Measurements from ENCODE around the gene DSCAM.

DSCAM gene

GRCh38 chr21:40566486-40566885 is 280.5 kb downstream of the DSCAM start:
- Mint-ChIP-seq H3K27me3 (no peaks in the 10 kb centered on the region), H3K9me3 (peaks cover 18 to 24% of the 10 kb centered on the region in 2 donors), H3K27ac (no peak overlapping the region), H3K4me1 (no peaks in the 10 kb centered on the region), H3K4me3 (no peak overlapping the region)
- no peak for DNase-seq
- ATAC-seq, result no peak

- H3K9me3 Mint-ChIP-seq, result peaks cover 9 to 10% of the 10 kb centered on the region in 2 donors
- no peak for DNase-seq
- H3K27me3 Mint-ChIP-seq, result no peaks in the 10 kb centered on the region
- H3K27ac Mint-ChIP-seq, result no peak overlapping the region
- ATAC-seq, result no peak
- no peak overlapping the region for H3K4me3 Mint-ChIP-seq
- no peaks in the 10 kb centered on the region for H3K4me1 Mint-ChIP-seq
Observed at GRCh38 chr21:40564318-40564717, 282.6 kb downstream of the DSCAM start.

GRCh38 chr21:40563900-40564299 is 283.1 kb downstream of the DSCAM start:
- DNase-seq, result no peak
- Mint-ChIP-seq H3K27me3 (no peaks in the 10 kb centered on the region), H3K4me1 (no peaks in the 10 kb centered on the region), H3K4me3 (no peak overlapping the region), H3K27ac (no peak overlapping the region), H3K9me3 (peaks cover 8 to 10% of the 10 kb centered on the region in 2 donors)
- no peak for ATAC-seq

DNA sequence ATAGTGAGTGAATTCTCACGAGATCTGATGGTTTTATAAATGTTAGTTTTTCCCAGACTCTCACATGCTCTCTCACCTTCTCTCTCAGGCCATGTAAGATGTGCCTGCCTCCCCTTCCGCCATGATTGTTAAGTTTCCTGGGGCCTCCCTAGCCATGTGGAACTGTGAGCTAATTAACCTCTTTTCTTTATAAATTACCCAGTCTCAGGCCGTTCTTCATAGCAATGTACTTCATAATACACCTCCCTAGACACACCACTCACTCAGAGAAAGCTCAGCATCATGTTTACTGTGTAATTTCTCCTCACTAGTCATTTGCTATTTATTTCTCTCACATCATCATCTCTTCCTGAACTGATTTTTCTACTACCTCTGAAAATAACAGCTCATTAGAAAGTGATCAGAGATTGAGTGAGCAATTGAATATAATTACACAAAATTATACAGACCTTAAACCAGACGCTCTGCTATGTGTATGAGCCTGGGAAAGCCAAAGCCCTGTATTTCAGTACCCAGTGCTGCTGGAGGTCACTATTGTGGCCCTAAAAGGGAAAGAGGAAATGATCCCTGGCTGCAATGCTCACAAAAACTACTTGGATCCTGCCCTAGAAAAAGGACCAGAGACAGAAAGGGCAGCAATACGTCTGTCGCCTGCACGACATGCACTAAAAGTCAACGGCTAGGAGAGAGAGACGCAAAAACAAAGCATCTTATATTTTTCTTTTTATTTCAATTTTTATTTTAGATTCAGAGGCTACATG is 284.5 kb downstream of the DSCAM start:
- H3K9me3 Mint-ChIP-seq, result peaks cover 8 to 10% of the 10 kb centered on the region in 2 donors
- H3K4me1 Mint-ChIP-seq, result no peaks in the 10 kb centered on the region
- DNase-seq, result no peak
- ATAC-seq, result no peak
- H3K27ac Mint-ChIP-seq, result no peak overlapping the region
- H3K4me3 Mint-ChIP-seq, result no peak overlapping the region
- no peaks in the 10 kb centered on the region for H3K27me3 Mint-ChIP-seq

GRCh38 chr21:40556442-40556968 is 290.5 kb downstream of the DSCAM start:
- ATAC-seq (no peak), DNase-seq (no peak)
- H3K4me1 Mint-ChIP-seq, result no peaks in the 10 kb centered on the region
- H3K9me3 Mint-ChIP-seq, result peaks cover 0 to 4% of the 10 kb centered on the region in 2 donors
- H3K4me3 Mint-ChIP-seq, result no peak overlapping the region
- no peaks in the 10 kb centered on the region for H3K27me3 Mint-ChIP-seq
- no peak overlapping the region for H3K27ac Mint-ChIP-seq

DNA sequence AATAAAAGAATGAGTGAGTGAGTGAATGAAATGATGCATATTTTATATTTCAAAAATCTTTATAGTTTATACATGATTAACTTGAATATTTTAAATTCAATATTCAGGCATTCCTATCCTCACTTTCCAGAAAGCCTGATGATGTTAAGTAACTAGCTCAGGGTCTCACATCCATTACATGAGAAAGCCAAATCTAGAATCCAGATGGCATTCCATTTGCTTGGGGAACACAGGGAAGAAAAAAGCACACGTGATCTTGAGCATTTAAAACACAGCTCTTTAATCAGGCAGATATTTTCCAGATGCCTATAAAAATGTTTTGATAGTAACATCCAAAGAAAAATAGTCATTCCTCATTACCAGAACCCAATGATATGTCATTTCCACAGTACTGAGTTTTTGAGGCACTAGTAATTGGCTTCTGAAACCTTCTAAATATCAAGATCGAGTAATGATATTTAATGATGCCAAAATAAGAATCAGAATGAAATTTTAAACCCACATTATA is 291.9 kb downstream of the DSCAM start:
- Mint-ChIP-seq H3K4me3 (no peak overlapping the region), H3K27ac (no peak overlapping the region), H3K27me3 (no peaks in the 10 kb centered on the region), H3K4me1 (no peaks in the 10 kb centered on the region), H3K9me3 (peaks cover 4 to 9% of the 10 kb centered on the region in 2 donors)
- ATAC-seq (no peak), DNase-seq (no peak)

- DNase-seq (no peak), ATAC-seq (no peak)
- H3K27me3 Mint-ChIP-seq, result no peaks in the 10 kb centered on the region
- peaks cover 4 to 9% of the 10 kb centered on the region in 2 donors for H3K9me3 Mint-ChIP-seq
- H3K4me1 Mint-ChIP-seq, result no peaks in the 10 kb centered on the region
- H3K27ac Mint-ChIP-seq, result no peak overlapping the region
- H3K4me3 Mint-ChIP-seq, result no peak overlapping the region
Observed at GRCh38 chr21:40553781-40554180, 293.2 kb downstream of the DSCAM start.

DNA sequence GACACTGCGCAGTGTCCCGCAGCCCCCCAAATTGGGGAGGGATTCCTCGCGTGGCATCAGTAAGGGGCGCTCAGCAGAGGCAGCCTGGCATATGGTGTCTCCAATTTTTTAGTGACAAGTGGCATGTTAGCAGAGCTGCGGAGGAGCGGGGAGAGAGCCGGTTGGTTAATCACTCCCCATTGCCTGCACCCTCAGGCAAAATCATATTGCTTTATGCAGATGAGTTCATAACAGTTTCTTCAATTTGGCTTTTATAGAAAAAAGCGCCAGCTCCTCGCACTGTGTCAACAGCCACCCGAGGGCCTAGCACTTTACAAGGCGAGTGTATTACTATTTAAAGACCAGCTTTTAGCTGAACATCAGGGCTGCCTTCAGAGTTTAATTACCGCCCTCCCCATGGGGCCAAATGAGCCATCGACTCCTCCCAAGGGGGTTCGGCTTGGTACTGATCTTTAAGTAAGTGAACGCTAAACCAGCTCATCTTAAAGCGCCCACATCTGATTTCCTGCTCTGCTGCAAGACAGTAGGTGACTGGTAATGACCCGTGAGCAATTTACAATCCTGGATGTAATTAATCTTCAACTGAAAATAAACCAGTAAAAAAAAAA is 298.9 kb downstream of the DSCAM start:
- no peak for DNase-seq

GRCh38 chr21:40546647-40547046 is 300.3 kb downstream of the DSCAM start:
- Mint-ChIP-seq H3K4me3 (no peak overlapping the region), H3K9me3 (peaks cover 9 to 18% of the 10 kb centered on the region in 2 donors), H3K27ac (no peak overlapping the region), H3K27me3 (no peaks in the 10 kb centered on the region), H3K4me1 (no peaks in the 10 kb centered on the region)
- no peak for ATAC-seq
- no peak for DNase-seq

More for the DNA sequence above, 298.9 kb downstream of the DSCAM start:
- H3K27ac Mint-ChIP-seq, result no peak overlapping the region
- H3K4me3 Mint-ChIP-seq, result no peak overlapping the region
- peaks cover 9 to 18% of the 10 kb centered on the region in 2 donors for H3K9me3 Mint-ChIP-seq
- no peaks in the 10 kb centered on the region for H3K4me1 Mint-ChIP-seq
- H3K27me3 Mint-ChIP-seq, result no peaks in the 10 kb centered on the region
- no peak for ATAC-seq

DNA sequence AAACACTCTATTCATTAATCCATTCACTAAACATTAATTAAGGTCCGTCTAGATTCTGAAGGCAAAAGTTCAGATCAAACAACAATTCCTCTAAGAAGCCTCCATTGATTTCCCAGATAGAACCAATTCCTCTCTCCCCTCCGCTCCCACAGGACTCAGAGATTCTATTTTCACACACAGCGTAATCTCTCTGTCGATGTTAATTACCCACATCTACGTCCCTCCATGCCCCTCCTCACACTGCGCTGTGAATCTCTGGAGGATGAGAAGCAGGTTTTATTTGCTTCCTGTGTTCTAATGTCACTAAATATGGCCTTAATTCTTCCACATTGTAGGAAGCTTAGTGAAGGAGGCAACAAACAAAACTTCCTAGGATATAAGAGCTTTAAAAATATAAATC is 306.7 kb downstream of the DSCAM start:
- H3K9me3 Mint-ChIP-seq, result peaks cover 9 to 15% of the 10 kb centered on the region in 2 donors

DNA sequence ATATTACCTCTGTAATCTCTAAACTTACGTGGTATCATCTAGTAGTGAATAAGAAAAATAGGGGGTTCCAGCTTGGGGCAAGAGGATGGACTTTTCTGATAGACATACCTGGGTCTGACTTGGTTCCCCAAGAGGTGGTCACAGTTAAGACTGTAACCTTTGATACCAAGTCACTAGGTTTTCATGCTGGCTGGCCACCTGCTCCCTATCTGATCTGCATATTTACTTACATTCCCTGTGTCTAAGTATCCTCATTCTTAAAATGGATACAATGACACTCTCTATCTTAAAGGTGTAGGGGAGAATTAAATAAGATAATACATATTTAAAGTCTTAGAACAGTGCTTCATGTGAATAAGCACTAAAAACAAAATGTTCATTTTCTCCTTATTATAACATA is 312.1 kb downstream of the DSCAM start:
- ATAC-seq (no peak), DNase-seq (no peak)
- no peak overlapping the region for H3K27ac Mint-ChIP-seq
- no peak overlapping the region for H3K4me3 Mint-ChIP-seq
- no peaks in the 10 kb centered on the region for H3K4me1 Mint-ChIP-seq
- peaks cover 12% of the 10 kb centered on the region for H3K27me3 Mint-ChIP-seq
- H3K9me3 Mint-ChIP-seq, result peaks cover 0 to 27% of the 10 kb centered on the region in 2 donors

More for the DNA sequence above, 306.7 kb downstream of the DSCAM start:
- DNase-seq, result no peak
- Mint-ChIP-seq H3K4me3 (no peak overlapping the region), H3K27me3 (no peaks in the 10 kb centered on the region), H3K4me1 (no peaks in the 10 kb centered on the region), H3K27ac (no peak overlapping the region)
- no peak for ATAC-seq

DNA sequence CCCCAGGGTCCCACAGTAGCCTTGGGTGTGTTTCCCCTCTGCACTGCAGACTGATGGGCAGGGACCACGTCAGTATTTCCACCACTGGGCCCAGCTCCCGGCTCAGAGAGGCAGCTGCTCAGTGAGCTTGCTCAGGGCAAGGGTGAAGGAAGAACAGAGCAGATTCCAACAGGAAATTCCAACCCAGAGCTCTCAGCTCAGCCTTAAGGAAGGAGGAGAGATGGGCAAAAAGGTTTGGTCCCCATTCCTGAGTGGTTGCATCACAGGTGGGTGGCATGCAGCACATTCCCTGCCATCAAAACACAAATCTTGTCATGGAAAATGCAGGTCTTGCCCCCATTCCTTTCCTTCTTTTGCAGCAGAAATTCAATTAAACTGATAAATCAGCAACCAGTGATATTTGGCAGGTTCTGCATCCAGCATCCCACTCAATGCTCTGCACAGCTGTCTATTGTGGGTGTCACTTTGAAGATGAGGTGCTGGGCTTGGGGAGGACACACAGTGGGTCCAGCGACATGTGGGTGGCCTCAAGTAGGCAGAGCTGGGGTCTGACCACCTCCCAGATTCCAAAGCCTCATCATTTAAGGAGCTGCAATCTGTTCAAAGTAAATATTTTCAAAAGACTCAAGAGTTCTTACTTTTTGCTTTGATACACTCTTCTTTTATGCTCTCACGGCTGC is 315.4 kb downstream of the DSCAM start:
- DNase-seq (no peak), ATAC-seq (no peak)
- H3K9me3 Mint-ChIP-seq, result peaks cover 6 to 36% of the 10 kb centered on the region in 2 donors
- no peak overlapping the region for H3K4me3 Mint-ChIP-seq
- H3K27ac Mint-ChIP-seq, result no peak overlapping the region
- H3K27me3 Mint-ChIP-seq, result peaks cover 12% of the 10 kb centered on the region
- H3K4me1 Mint-ChIP-seq, result no peaks in the 10 kb centered on the region

- H3K27me3 Mint-ChIP-seq, result peaks cover 12% of the 10 kb centered on the region
- no peaks in the 10 kb centered on the region for H3K4me1 Mint-ChIP-seq
- ATAC-seq (no peak), DNase-seq (no peak)
- no peak overlapping the region for H3K27ac Mint-ChIP-seq
- H3K9me3 Mint-ChIP-seq, result peaks cover 6 to 37% of the 10 kb centered on the region in 2 donors
- no peak overlapping the region for H3K4me3 Mint-ChIP-seq
Observed at GRCh38 chr21:40531016-40531415, 315.9 kb downstream of the DSCAM start.

GRCh38 chr21:40517646-40518045 is 329.3 kb downstream of the DSCAM start:
- DNase-seq (no peak), ATAC-seq (no peak)
- peaks cover 7 to 9% of the 10 kb centered on the region in 2 donors for H3K9me3 Mint-ChIP-seq
- no peak overlapping the region for H3K4me3 Mint-ChIP-seq
- no peaks in the 10 kb centered on the region for H3K27me3 Mint-ChIP-seq
- H3K27ac Mint-ChIP-seq, result no peak overlapping the region
- no peaks in the 10 kb centered on the region for H3K4me1 Mint-ChIP-seq

DNA sequence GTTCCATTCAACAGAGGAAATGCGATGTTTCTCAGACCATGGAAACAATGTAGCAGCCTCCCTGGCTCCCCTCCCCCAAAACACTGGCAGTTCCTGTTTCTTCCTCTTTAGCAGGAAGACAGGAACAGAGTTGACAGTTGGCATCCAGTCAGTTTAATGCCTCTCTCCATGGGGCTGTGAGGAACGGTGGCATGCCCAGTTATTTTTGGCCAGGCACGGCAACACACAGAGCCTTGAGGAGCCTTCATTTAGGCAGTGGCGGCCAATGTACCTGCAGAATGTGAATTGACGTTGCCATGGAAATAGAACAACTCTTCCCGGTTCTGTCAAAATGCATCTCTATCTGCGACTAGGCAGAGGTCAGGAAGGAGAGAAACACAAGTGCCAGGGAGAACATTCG is 330.6 kb downstream of the DSCAM start:
- H3K27ac Mint-ChIP-seq, result no peak overlapping the region
- no peaks in the 10 kb centered on the region for H3K4me1 Mint-ChIP-seq
- no peaks in the 10 kb centered on the region for H3K27me3 Mint-ChIP-seq
- ATAC-seq (no peak), DNase-seq (no peak)
- H3K9me3 Mint-ChIP-seq, result peaks cover 7 to 16% of the 10 kb centered on the region in 2 donors
- no peak overlapping the region for H3K4me3 Mint-ChIP-seq

DNA sequence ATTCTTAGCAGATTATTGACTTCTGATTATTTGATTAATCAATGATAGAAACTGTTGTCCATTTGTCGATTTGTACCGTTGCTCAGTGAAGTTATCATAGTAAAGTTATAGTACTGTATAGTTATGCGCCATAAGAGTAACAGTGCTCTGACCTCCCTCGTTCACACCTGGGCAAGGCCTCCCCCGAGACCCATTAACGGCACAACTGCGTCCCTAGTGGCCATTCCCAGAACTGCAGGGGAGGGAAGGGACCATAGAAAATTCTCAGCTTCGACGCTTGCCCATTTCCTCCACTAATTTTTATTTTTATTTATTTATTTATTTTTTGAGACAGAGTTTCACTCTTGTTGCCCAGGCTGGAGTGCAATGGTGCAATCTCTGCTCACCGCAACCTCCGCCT is 334.4 kb downstream of the DSCAM start:
- Mint-ChIP-seq H3K4me3 (no peak overlapping the region), H3K27ac (no peak overlapping the region), H3K27me3 (no peaks in the 10 kb centered on the region), H3K4me1 (no peaks in the 10 kb centered on the region), H3K9me3 (peaks cover 7 to 16% of the 10 kb centered on the region in 2 donors)
- DNase-seq (no peak), ATAC-seq (no peak)
